ENCODE measurements around the gene OR5M10. TPM values are rescaled to one million over a fixed set of nuclear protein-coding genes. Genes with fewer than 3 reads are reported as not detected.
"Not testable (repeated sequence)": the region's sequence is repeated elsewhere in the genome, so short reads cannot be mapped to it uniquely, and the experiment has no call there.

Gene OR5M10
- total RNA-seq = not detected
- long read RNA-seq = 0 reads

DNA sequence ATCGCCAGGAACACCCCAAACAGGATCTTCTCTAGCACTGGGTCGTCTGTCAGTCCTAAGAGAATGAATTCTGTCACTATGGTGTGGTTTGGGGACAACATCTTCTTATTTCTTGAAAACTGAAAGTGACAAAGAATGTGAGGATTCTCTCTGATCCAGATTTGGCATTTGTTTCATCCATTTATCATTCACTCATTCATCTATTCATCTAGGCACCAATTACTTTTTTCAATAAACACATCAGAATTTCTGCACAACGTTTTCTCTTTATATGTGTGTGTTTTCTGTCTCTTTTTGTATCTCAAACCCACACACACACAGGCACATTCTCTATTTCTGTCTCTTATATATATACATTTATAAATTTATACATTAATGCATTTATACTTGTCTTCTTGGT lies at the start of gene OR5M10:
TSS of gene OR5M10 (minus strand) at position 101 of the 400 bp plus-strand sequence. CDS start at position 101, 0 bp downstream.
- ATAC-seq = no peak
- intact Hi-C loops (cut with DNase I, micrococcal nuclease) = no loop called here
- no peak for DNase-seq

GRCh38 chr11:56625946-56626345 lies 48.4 kb upstream of the OR5M10 start:
- DNase-seq = no peak
- intact Hi-C loops (cut with DNase I, micrococcal nuclease) = no loop called here
- ATAC-seq = no peak

- ATAC-seq (peak; percentile 95), DNase-seq (peak in 1 of 2 donors; percentile 5)
- intact Hi-C loops (cut with DNase I, micrococcal nuclease) = no loop called here
Observed at GRCh38 chr11:56624661-56625110, 47.2 kb upstream of the OR5M10 start.

- intact Hi-C loops (cut with DNase I, micrococcal nuclease) = no loop called here
- no peak for DNase-seq
- ATAC-seq = no peak
Observed at GRCh38 chr11:56611174-56611573, 33.7 kb upstream of the OR5M10 start.

DNA sequence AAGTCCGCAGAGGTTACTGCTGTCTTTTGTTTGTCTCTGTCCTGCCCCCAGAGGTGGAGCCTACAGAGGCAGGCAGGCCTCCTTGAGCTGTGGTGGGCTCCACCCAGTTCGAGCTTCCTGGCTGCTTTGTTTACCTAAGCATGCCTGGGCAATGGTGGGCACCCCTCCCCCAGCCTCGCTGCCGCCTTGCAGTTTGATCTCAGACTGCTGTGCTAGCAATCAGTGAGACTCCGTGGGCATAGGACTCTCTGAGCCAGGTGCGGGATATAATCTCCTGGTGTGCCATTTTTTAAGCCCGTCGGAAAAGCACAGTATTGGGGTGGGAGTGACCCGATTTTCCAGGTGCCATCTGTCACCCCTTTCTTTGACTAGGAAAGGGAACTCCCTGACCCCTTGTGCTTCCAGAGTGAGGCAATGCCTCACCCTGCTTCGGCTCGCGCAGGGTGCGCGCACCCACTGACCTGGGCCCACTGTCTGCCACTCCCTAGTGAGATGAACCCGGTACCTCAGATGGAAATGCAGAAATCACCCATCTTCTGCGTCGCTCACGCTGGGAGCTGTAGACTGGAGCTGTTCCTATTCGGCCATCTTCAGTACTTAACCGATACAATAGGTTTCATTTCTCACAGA lies 14.7 kb upstream of the OR5M10 start:
- ATAC-seq; DNase-seq; intact Hi-C loops (cut with DNase I, micrococcal nuclease): not testable (repeated sequence)

GRCh38 chr11:56558574-56558973 lies 18.9 kb downstream of the OR5M10 start:
- DNase-seq (peak; percentile 34 to 39), ATAC-seq (peak; percentile 99)
- intact Hi-C loops (cut with DNase I, micrococcal nuclease) = no loop called here

- ATAC-seq; intact Hi-C loops (cut with DNase I, micrococcal nuclease): not testable (repeated sequence)
- peak in 1 of 2 donors; percentile 29 for DNase-seq
Observed at GRCh38 chr11:56554691-56555090, 22.8 kb downstream of the OR5M10 start.

GRCh38 chr11:56545531-56545930 lies 32.0 kb downstream of the OR5M10 start:
- intact Hi-C loops (cut with DNase I, micrococcal nuclease) = no loop called here
- ATAC-seq (peak; percentile 95), DNase-seq (no peak)

- ATAC-seq (no peak), DNase-seq (no peak)
- intact Hi-C loops (cut with DNase I, micrococcal nuclease) = no loop called here
Observed at GRCh38 chr11:56543739-56544138, 33.8 kb downstream of the OR5M10 start.

- DNase-seq (no peak), ATAC-seq (no peak)
- intact Hi-C loops (cut with DNase I, micrococcal nuclease) = no loop called here
Observed at GRCh38 chr11:56543157-56543556, 34.4 kb downstream of the OR5M10 start, which contains the start of gene OR5M11. OR5M11 (minus strand) TSS chr11:56543257; CDS start chr11:56543257, 0 bp downstream.

DNA sequence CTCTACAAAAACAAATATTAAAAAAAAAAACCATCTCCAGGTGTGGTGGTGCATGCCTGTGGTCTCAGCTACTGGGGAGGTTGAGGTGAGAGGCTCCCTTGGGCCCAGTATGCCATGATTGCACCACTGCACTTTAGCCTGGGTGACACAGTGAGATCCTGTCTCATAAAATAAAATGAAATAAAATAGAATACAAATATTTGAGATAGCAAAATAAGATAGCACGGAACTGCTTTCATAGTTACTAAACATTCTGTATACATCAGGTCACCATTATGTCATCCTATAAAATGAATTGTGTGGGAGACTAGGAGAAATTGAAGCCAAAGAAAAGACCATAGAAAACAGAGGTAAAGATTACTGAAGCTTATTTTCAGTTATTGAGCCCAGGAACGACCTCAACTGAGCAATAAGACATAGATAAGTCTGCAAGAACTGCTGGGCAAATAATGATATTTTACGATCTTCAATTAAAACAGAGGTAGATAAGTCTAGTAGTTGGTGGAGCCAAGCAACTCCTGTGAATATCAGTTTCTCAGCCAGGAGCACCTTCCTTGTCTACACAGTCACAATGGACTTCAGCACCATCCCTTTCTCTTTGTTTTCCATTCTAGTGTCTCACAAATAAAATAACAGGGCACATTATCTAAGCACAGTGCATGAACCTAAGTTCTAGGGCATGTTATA lies 44.3 kb downstream of the OR5M10 start:
- DNase-seq (peak; percentile 43 to 51), ATAC-seq (peak; percentile 89)
- intact Hi-C loops (cut with DNase I, micrococcal nuclease) = no loop called here

DNA sequence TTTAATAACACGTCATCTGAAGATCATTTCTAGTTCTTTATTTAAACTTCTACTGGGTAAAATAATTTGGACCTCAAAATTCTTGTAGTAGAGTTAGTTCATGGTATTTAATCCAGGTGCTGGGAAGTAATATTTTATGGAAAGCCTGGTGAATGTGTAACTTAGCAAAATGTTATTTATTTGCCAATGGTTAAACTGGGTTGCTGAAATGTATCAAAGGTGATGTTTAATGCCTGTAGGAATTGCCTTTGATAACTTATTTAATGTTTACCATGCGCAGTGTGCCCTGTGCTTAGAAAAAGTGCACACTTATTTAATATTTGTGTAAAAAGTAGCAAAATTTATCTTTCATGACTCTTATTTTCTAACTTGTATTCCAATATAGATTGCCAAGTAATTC lies 45.7 kb downstream of the OR5M10 start:
- peak; percentile 57 for ATAC-seq
- intact Hi-C loops (cut with DNase I, micrococcal nuclease) = no loop called here
- no peak for DNase-seq

Other genes with a start within 250 kb of the OR5M10 start
- not detected for gene OR8K1, start 231.7 kb downstream of the OR5M10 start, total RNA-seq
- not detected for gene OR8J1, start 223.4 kb downstream of the OR5M10 start, total RNA-seq
- not detected for gene OR8U1, start 202.1 kb downstream of the OR5M10 start, total RNA-seq
- gene OR5AL1, start 165.0 kb downstream of the OR5M10 start, total RNA-seq = not detected
- gene OR5M3, start 104.4 kb downstream of the OR5M10 start, total RNA-seq = not detected
- gene OR5M8, start 86.4 kb downstream of the OR5M10 start, total RNA-seq = not detected
- not detected for gene OR5M11, start 34.5 kb downstream of the OR5M10 start, total RNA-seq
- gene OR5M1, start 37.2 kb upstream of the OR5M10 start, total RNA-seq = not detected
- gene OR5AP2, start 64.7 kb upstream of the OR5M10 start, total RNA-seq = not detected
- gene OR5AR1, start 86.0 kb upstream of the OR5M10 start, total RNA-seq = not detected
- not detected for gene OR9G1, start 121.4 kb upstream of the OR5M10 start, total RNA-seq
- gene OR9G4, start 171.0 kb upstream of the OR5M10 start, total RNA-seq = not detected

Measured in left colon (tissue), 2 donors.